H9 (cell line): ENCODE measurements around the gene EDC3. TPM values are rescaled to one million over a fixed set of nuclear protein-coding genes. Genes with fewer than 3 reads are reported as not detected.
A peak's percentile ranks its signal among the peaks of the same experiment; 100 is the strongest.

Experiments used
- DNase-seq: peaks from one replicate; pipeline ENCODE4 v3.0.0-alpha.2; 2017
- H2AFZ ChIP-seq: one replicate; pipeline ENCODE4 v1.6.1; 2013; ENCODE audit warnings: mild to moderate bottlenecking, low read length, control low read depth, moderate library complexity
- H2AK5ac ChIP-seq: 2 replicates; pipeline ENCODE4 v1.6.1; 2013; ENCODE audit warnings: low read length, control low read depth, mixed read lengths; ENCODE audit not compliant: insufficient read length
- H2BK120ac ChIP-seq: one replicate; pipeline ENCODE4 v1.6.1; 2013; ENCODE audit warnings: low read depth, mild to moderate bottlenecking, low read length, control low read depth, inconsistent platforms; ENCODE audit not compliant: poor library complexity, severe bottlenecking
- H2BK12ac ChIP-seq: 2 replicates; pipeline ENCODE4 v1.6.1; 2013; ENCODE audit warnings: low read length, control low read depth, mixed read lengths, low read depth; ENCODE audit not compliant: insufficient read length
- H2BK15ac ChIP-seq: 2 replicates; pipeline ENCODE4 v1.6.1; 2013; ENCODE audit warnings: low read depth, low read length, control low read depth
- H2BK20ac ChIP-seq: one replicate; pipeline ENCODE4 v1.6.1; 2013; ENCODE audit warnings: low read depth, mild to moderate bottlenecking, low read length, control low read depth, inconsistent platforms; ENCODE audit not compliant: poor library complexity, severe bottlenecking
- H2BK5ac ChIP-seq: 2 replicates; pipeline ENCODE4 v1.6.1; 2013; ENCODE audit warnings: low read length, control low read depth, mixed read lengths; ENCODE audit not compliant: insufficient read length
- H3K14ac ChIP-seq: 2 replicates; pipeline ENCODE4 v1.6.1; 2013; ENCODE audit warnings: low read length, control low read depth; ENCODE audit not compliant: insufficient read depth
- H3K18ac ChIP-seq: 2 replicates; pipeline ENCODE4 v1.6.1; 2013; ENCODE audit warnings: low read depth, mild to moderate bottlenecking, mixed read lengths, low read length, control low read depth; ENCODE audit not compliant: insufficient read length
- H3K23ac ChIP-seq: 2 replicates; pipeline ENCODE4 v1.6.1; 2013; ENCODE audit warnings: low read length, control low read depth, mixed read lengths, low read depth; ENCODE audit not compliant: insufficient read length
- H3K23me2 ChIP-seq: 2 replicates; pipeline ENCODE4 v1.6.1; 2013; ENCODE audit warnings: low read depth, mild to moderate bottlenecking, mixed read lengths, low read length, control low read depth; ENCODE audit not compliant: insufficient read length, poor library complexity, severe bottlenecking
- H3K27ac ChIP-seq: 2 replicates; pipeline ENCODE4 v1.5.1; 2013; ENCODE audit warnings: low read length, control low read depth, mixed read lengths, low read depth; ENCODE audit not compliant: insufficient read length
- H3K27me3 ChIP-seq: 2 replicates; pipeline ENCODE4 v1.6.1; 2013; ENCODE audit warnings: low read length, control low read depth, inconsistent platforms; ENCODE audit not compliant: insufficient read depth
- H3K4ac ChIP-seq: 2 replicates; pipeline ENCODE4 v1.6.1; 2013; ENCODE audit warnings: low read depth, mild to moderate bottlenecking, control low read depth, inconsistent platforms, low read length, moderate library complexity
- H3K4me1 ChIP-seq: 2 replicates; pipeline ENCODE4 v1.6.1; 2013; ENCODE audit warnings: low read length, control low read depth, inconsistent platforms; ENCODE audit not compliant: insufficient read depth
- H3K4me2 ChIP-seq: 2 replicates; pipeline ENCODE4 v1.6.1; 2013; ENCODE audit warnings: low read length, control low read depth, mixed read lengths; ENCODE audit not compliant: insufficient read length, insufficient read depth
- H3K56ac ChIP-seq: 2 replicates; pipeline ENCODE4 v1.6.1; 2013; ENCODE audit warnings: low read depth, mild to moderate bottlenecking, mixed read lengths, low read length, control low read depth; ENCODE audit not compliant: insufficient read length
- H3K79me1 ChIP-seq: 2 replicates; pipeline ENCODE4 v1.6.1; 2013; ENCODE audit warnings: low read depth, mild to moderate bottlenecking, moderate library complexity, low read length, control low read depth, inconsistent platforms; ENCODE audit not compliant: insufficient read depth, poor library complexity, severe bottlenecking
- H3K79me2 ChIP-seq: 2 replicates; pipeline ENCODE4 v1.6.1; 2013; ENCODE audit warnings: low read length, control low read depth, inconsistent platforms; ENCODE audit not compliant: insufficient read depth
- H3K9ac ChIP-seq: 2 replicates; pipeline ENCODE4 v1.6.1; 2013; ENCODE audit warnings: low read length, control low read depth, mixed read lengths; ENCODE audit not compliant: insufficient read length; ENCODE audit errors: extremely low read depth
- H3K9me3 ChIP-seq: one replicate; pipeline ENCODE4 v1.6.1; 2013; ENCODE audit warnings: low read depth, low read length, inconsistent platforms; ENCODE audit not compliant: control insufficient read depth
- H3T11ph ChIP-seq: one replicate; pipeline ENCODE4 v1.6.1; 2013; ENCODE audit warnings: mild to moderate bottlenecking, low read length, control low read depth, inconsistent platforms
- H4K20me1 ChIP-seq: one replicate; pipeline ENCODE4 v1.6.1; 2013; ENCODE audit not compliant: control insufficient read depth, insufficient read length, insufficient read depth
- H4K5ac ChIP-seq: 2 replicates; pipeline ENCODE4 v1.6.1; 2013; ENCODE audit warnings: low read depth, mild to moderate bottlenecking, mixed read lengths, low read length, control low read depth; ENCODE audit not compliant: insufficient read length
- H4K8ac ChIP-seq: replicated peaks from 2 replicates; pipeline ENCODE4 v1.6.1; 2013; ENCODE audit warnings: low read length, control low read depth, mixed read lengths, low read depth; ENCODE audit not compliant: insufficient read length
- H4K91ac ChIP-seq: 2 replicates; pipeline ENCODE4 v1.6.1; 2013; ENCODE audit warnings: low read depth, mild to moderate bottlenecking, moderate library complexity, mixed read lengths, low read length, control low read depth; ENCODE audit not compliant: insufficient read length
- H3K27ac Mint-ChIP-seq, 3 experiments: 2 replicates in 2 of 3; 3 replicates in 1 of 3; pipeline ENCODE4 v1.8.0; 2020 to 2021; ENCODE audit warnings: mixed read lengths in 3 of 3, mild to moderate bottlenecking in 1 of 3, moderate library complexity in 1 of 3
- H3K27me3 Mint-ChIP-seq: 2 replicates; pipeline ENCODE4 v1.8.0; 2021; ENCODE audit warnings: low read depth, mild to moderate bottlenecking, moderate library complexity, mixed read lengths
- H3K36me3 Mint-ChIP-seq, 3 experiments: 2 replicates in 2 of 3; 3 replicates in 1 of 3; pipeline ENCODE4 v1.8.0; 2020 to 2021; ENCODE audit warnings: low read depth in 3 of 3, mixed read lengths in 3 of 3; ENCODE audit not compliant: insufficient read depth in 1 of 3
- H3K4me1 Mint-ChIP-seq, 2 experiments: 2 replicates each; pipeline ENCODE4 v1.8.0; 2020; ENCODE audit warnings: mixed read lengths in 2 of 2
- H3K4me3 Mint-ChIP-seq, 2 experiments: 2 replicates in 1 of 2; 3 replicates in 1 of 2; pipeline ENCODE4 v1.8.0; 2020 to 2021; ENCODE audit warnings: mild to moderate bottlenecking in 2 of 2, mixed read lengths in 2 of 2, moderate library complexity in 1 of 2
- H3K9me3 Mint-ChIP-seq, 2 experiments: 2 replicates in 1 of 2; 3 replicates in 1 of 2; pipeline ENCODE4 v1.8.0; 2020; ENCODE audit warnings: mild to moderate bottlenecking in 2 of 2, mixed read lengths in 2 of 2, moderate library complexity in 1 of 2
- WGBS: extraction: QIAGEN DNeasy Blood & Tissue Kit; methylation state at CpG from one replicate; pipeline ENCODE4 v1.1.7; 2013; ENCODE audit warnings: missing lambda C conversion rate, low lambda C conversion rate, mixed read lengths; ENCODE audit not compliant: insufficient read length; ENCODE audit errors: extremely low coverage; 5-methylcytosine and 5-hydroxymethylcytosine counted together
- total RNA-seq: library from RNA; stranded (reverse); gene quantifications from 2 replicates; pipeline ENCODE4 v1.2.1, GENCODE V29; 2021
- TF ChIP-seq, protein P1 (sequence below): fragments of 200-600 bp; sonication (generic); conservative IDR thresholded peaks from 3 replicates; pipeline ENCODE4 v1.8.0; 2021; ENCODE audit warnings: antibody characterized with exemption, mild to moderate bottlenecking

EDC3 gene
- total RNA-seq, 1 experiment from 2014 or later = 60.5 TPM

DNA sequence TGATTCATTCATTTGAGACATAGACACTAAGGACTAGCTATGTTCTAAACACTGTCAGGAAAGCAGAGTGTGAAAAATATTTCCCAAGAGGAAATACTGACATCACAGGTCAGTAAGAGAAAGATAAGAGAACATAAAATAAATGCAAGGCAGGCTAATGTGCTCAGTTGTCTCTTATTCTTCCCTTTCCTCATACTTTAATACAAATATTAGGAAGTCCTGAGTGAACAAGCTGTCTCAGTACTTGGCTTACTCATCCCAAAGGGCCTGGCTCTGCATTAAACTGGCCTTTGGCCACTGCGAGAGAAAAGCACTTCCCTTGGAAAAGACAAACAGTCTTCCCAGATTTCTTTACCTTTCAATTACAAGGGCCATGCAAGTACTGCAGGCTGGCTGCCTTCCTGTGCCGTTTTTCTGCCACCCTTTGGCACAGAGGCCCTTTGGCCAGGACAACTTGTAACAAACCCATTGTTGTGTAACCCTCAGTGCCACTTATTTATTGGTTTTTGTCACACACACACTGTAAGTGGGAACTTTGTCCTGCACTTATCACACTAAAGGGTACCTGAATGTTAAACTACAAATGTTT, 31.7 kb downstream of the EDC3 start:
- H3K23ac ChIP-seq = no peak overlapping the region
- H4K8ac ChIP-seq = no peak overlapping the region
- H2BK15ac ChIP-seq = no peak overlapping the region
- no peak overlapping the region for H2BK20ac ChIP-seq
- no peak overlapping the region for H3K18ac ChIP-seq
- H4K91ac ChIP-seq = no peak overlapping the region
- no peak overlapping the region for H2AFZ ChIP-seq
- H3K23me2 ChIP-seq = no peaks in the 10 kb centered on the region
- no peaks in the 10 kb centered on the region for H3K4me1 ChIP-seq
- Mint-ChIP-seq H3K36me3 (peaks cover 0 to 7% (median 0%) of the 10 kb centered on the region in 3 experiments; a peak in 4 of 7 replicates), H3K9me3 (no peaks in the 10 kb centered on the region), H3K4me1 (peaks cover 4% of the 10 kb centered on the region in 2 experiments; a peak in 2 of 4 replicates), H3K27ac (peak overlapping the region in 2 of 3 experiments; percentile 40 to 74; a peak in 3 of 7 replicates), H3K27me3 (no peaks in the 10 kb centered on the region), H3K4me3 (no peak overlapping the region)
- H3K56ac ChIP-seq = no peak overlapping the region
- H3T11ph ChIP-seq = no peak overlapping the region
- H3K79me2 ChIP-seq = peaks cover 2% of the 10 kb centered on the region; the same call in 1 of the 2 replicates
- WGBS = no CpG with 5 or more reads among the region's 2 CpGs
- H3K27me3 ChIP-seq = no peaks in the 10 kb centered on the region
- H2BK120ac ChIP-seq = no peak overlapping the region
- TF ChIP-seq, protein P1, sequence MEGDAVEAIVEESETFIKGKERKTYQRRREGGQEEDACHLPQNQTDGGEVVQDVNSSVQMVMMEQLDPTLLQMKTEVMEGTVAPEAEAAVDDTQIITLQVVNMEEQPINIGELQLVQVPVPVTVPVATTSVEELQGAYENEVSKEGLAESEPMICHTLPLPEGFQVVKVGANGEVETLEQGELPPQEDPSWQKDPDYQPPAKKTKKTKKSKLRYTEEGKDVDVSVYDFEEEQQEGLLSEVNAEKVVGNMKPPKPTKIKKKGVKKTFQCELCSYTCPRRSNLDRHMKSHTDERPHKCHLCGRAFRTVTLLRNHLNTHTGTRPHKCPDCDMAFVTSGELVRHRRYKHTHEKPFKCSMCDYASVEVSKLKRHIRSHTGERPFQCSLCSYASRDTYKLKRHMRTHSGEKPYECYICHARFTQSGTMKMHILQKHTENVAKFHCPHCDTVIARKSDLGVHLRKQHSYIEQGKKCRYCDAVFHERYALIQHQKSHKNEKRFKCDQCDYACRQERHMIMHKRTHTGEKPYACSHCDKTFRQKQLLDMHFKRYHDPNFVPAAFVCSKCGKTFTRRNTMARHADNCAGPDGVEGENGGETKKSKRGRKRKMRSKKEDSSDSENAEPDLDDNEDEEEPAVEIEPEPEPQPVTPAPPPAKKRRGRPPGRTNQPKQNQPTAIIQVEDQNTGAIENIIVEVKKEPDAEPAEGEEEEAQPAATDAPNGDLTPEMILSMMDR = no peak
- H3K27ac ChIP-seq = no peak overlapping the region
- H3K79me1 ChIP-seq = peaks cover 3% of the 10 kb centered on the region
- no peak overlapping the region for H2AK5ac ChIP-seq
- H3K9ac ChIP-seq = no peak overlapping the region
- no peak overlapping the region for H2BK12ac ChIP-seq
- H2BK5ac ChIP-seq = no peak overlapping the region
- H3K4ac ChIP-seq = no peak overlapping the region
- DNase-seq = no peak
- no peaks in the 10 kb centered on the region for H3K9me3 ChIP-seq
- no peaks in the 10 kb centered on the region for H4K20me1 ChIP-seq
- H3K4me2 ChIP-seq = no peak overlapping the region
- no peak overlapping the region for H3K14ac ChIP-seq
- H4K5ac ChIP-seq = no peak overlapping the region
